ENCODE results near the gene ARG2. TPM values are rescaled to one million over a fixed set of nuclear protein-coding genes. Genes with fewer than 3 reads are reported as not detected.

Gene ARG2
- total RNA-seq, 1 experiment from 2014 or later = 26.4 TPM

GRCh38 chr14:67636361-67636919 is 16.7 kb downstream of the ARG2 start:
- DNase-seq (ENCODE audit: low read depth) = no peak

GRCh38 chr14:67638642-67639041 is 18.9 kb downstream of the ARG2 start:
- no peak for DNase-seq (ENCODE audit: low read depth)

GRCh38 chr14:67641480-67641879 is 21.8 kb downstream of the ARG2 start:
- no peak for DNase-seq (ENCODE audit: low read depth)

- DNase-seq (ENCODE audit: low read depth) = no peak
Observed at GRCh38 chr14:67641902-67642749, 22.4 kb downstream of the ARG2 start.

- DNase-seq (ENCODE audit: low read depth) = no peak
Observed at GRCh38 chr14:67643713-67644112, 24.0 kb downstream of the ARG2 start.

- DNase-seq (ENCODE audit: low read depth) = no peak
Observed at GRCh38 chr14:67644428-67644827, 24.7 kb downstream of the ARG2 start.

GRCh38 chr14:67645414-67645813 is 25.7 kb downstream of the ARG2 start:
- DNase-seq (ENCODE audit: low read depth) = no peak

- no peak for DNase-seq (ENCODE audit: low read depth)
Observed at GRCh38 chr14:67646131-67646530, 26.4 kb downstream of the ARG2 start.

GRCh38 chr14:67650151-67650550 is 30.4 kb downstream of the ARG2 start:
- no peak for DNase-seq (ENCODE audit: low read depth)

- DNase-seq (ENCODE audit: low read depth) = peak; percentile 35
Observed at GRCh38 chr14:67650694-67651093, 31.0 kb downstream of the ARG2 start.

- no peak for DNase-seq (ENCODE audit: low read depth)
Observed at GRCh38 chr14:67652189-67652588, 32.5 kb downstream of the ARG2 start.

- no peak for DNase-seq (ENCODE audit: low read depth)
Observed at GRCh38 chr14:67653651-67654280, 34.0 kb downstream of the ARG2 start.

- DNase-seq (ENCODE audit: low read depth) = no peak
Observed at GRCh38 chr14:67663633-67664032, 43.9 kb downstream of the ARG2 start.

GRCh38 chr14:67665868-67666267 is 46.1 kb downstream of the ARG2 start:
- DNase-seq (ENCODE audit: low read depth) = no peak

GRCh38 chr14:67666750-67667449 is 47.2 kb downstream of the ARG2 start:
- peak; percentile 61 for DNase-seq (ENCODE audit: low read depth)

- no peak for DNase-seq (ENCODE audit: low read depth)
Observed at GRCh38 chr14:67668559-67668958, 48.8 kb downstream of the ARG2 start.

GRCh38 chr14:67673451-67673850 is 53.7 kb downstream of the ARG2 start:
- DNase-seq (ENCODE audit: low read depth) = no peak

- peak; percentile 75 for DNase-seq (ENCODE audit: low read depth)
Observed at GRCh38 chr14:67674139-67674479, 54.4 kb downstream of the ARG2 start.

- peak; percentile 73 for DNase-seq (ENCODE audit: low read depth)
Observed at GRCh38 chr14:67674480-67675218, 54.9 kb downstream of the ARG2 start, which contains the start of gene VTI1B. Gene VTI1B, minus strand, starts transcription at chr14:67674632. Its CDS starts 143 bp downstream, at chr14:67674489.

- no peak for DNase-seq (ENCODE audit: low read depth)
Observed at GRCh38 chr14:67675219-67675582, 55.5 kb downstream of the ARG2 start.

GRCh38 chr14:67679006-67679405 is 59.3 kb downstream of the ARG2 start:
- DNase-seq (ENCODE audit: low read depth) = no peak

Measured in M059J (cell line).